GM13976 (cell line): ENCODE results near the gene NSD1.
"Not testable (repeated sequence)": the region's sequence is repeated elsewhere in the genome, so short reads cannot be mapped to it uniquely, and the experiment has no call there.

Experiments used
- DNase-seq: peaks from one replicate; pipeline ENCODE4 v3.0.0; 2012; ENCODE audit warnings: low spot score
- CTCF ChIP-seq: IDR thresholded peaks from 2 replicates; pipeline ENCODE4 v1.5.1; 2012; ENCODE audit warnings: borderline replicate concordance, mild to moderate bottlenecking; ENCODE audit not compliant: insufficient read depth; ENCODE audit errors: extremely low read depth, missing control alignments, control extremely low read depth
- in situ Hi-C: fragments of 300-500 bp; cut with MboI; formaldehyde crosslinking; loops from one replicate; pipeline ENCODE4 v1.12.0; 2022; ENCODE audit warnings: low sequenced_read_pairs, mixed read lengths, inconsistent platforms; ENCODE audit not compliant: unreplicated experiment

Gene NSD1

GRCh38 chr5:177336112-177336511, 202.5 kb downstream of the NSD1 start:
- no peak for DNase-seq
- TF ChIP-seq CTCF, result no peak

GRCh38 chr5:177336603-177337494, 203.3 kb downstream of the NSD1 start:
- TF ChIP-seq CTCF, result no peak
- no peak for DNase-seq
- in situ Hi-C loops, result no loop called here

More at GRCh38 chr5:177336112-177336511, 202.5 kb downstream of the NSD1 start:
- in situ Hi-C loops, result no loop called here

GRCh38 chr5:177338251-177339106, 204.9 kb downstream of the NSD1 start:
- TF ChIP-seq CTCF, result no peak
- no peak for DNase-seq
- in situ Hi-C loops, result no loop called here

GRCh38 chr5:177339107-177339638, 205.6 kb downstream of the NSD1 start:
- DNase-seq, result no peak
- in situ Hi-C loops, result no loop called here
- no peak for TF ChIP-seq CTCF

- in situ Hi-C loops, DNase-seq: not testable (repeated sequence)
These were observed 209.4 kb downstream of the NSD1 start for GRCh38 chr5:177343000-177343399.

GRCh38 chr5:177343777-177344176, 210.2 kb downstream of the NSD1 start:
- DNase-seq, result no peak
- in situ Hi-C loops, result no loop called here
- no peak for TF ChIP-seq CTCF

GRCh38 chr5:177344891-177345290, 211.3 kb downstream of the NSD1 start:
- TF ChIP-seq CTCF, result no peak
- in situ Hi-C loops, result no loop called here
- no peak for DNase-seq
